ENCODE measurements around the gene SLC16A8. TPM values are rescaled to one million over a fixed set of nuclear protein-coding genes. Genes with fewer than 3 reads are reported as not detected.
A peak's percentile ranks its signal among the peaks of the same experiment; 100 is the strongest.

Gene SLC16A8
- total and polyA plus RNA-seq, 2 donors from 2014 or later = 0.31 to 0.92 TPM

DNA sequence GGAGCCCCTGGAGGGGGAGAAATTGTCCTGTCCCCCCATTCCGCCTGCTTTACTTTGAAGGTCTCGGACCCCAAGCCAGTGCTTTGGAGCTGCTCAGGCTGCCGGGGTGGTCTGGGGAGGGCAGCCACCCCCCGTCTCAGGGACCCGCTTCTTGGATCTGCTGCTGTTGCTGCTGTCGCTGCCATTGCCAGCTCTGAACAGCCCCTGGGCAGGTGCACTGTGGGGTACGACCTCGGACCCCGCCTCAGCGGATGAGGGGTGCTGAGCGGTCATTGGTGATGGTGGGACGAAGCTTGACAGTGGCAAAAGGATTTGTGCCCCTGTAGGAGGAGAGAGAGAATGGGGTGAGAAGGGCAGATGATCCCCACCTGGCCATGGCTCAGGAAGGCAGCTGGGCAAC is 1.1 kb upstream of the SLC16A8 start:
- Histone ChIP-seq H3K36me3 (ENCODE audit: control insufficient read depth in 2 of 3, insufficient read depth in 3 of 3, low read length in 3 of 3) (no peaks in the 10 kb centered on the region), H3K27ac (ENCODE audit: low read depth in 2 of 2, low read length in 2 of 2) (no peak overlapping the region), H3K9ac (ENCODE audit: low read length in 3 of 3) (no peak overlapping the region), H3K4me1 (ENCODE audit: control insufficient read depth in 2 of 3, insufficient read depth in 2 of 3, low read depth in 1 of 3, low read length in 3 of 3) (peaks cover 0 to 8% (median 0%) of the 10 kb centered on the region in 3 donors), H3K9me3 (ENCODE audit: control insufficient read depth in 2 of 3, insufficient read depth in 1 of 3, low read length in 3 of 3) (no peaks in the 10 kb centered on the region), H3K27me3 (ENCODE audit: control insufficient read depth, insufficient read depth, low read length) (peaks cover 3% of the 10 kb centered on the region), H3K4me3 (ENCODE audit: low read length in 3 of 3) (no peak overlapping the region)
- intact Hi-C loops (cut with DNase I) = no loop called here
- TF ChIP-seq CTCF (IDR thresholded peaks at IDR 0.05; ENCODE audit: borderline replicate concordance, extremely low read depth, insufficient read depth) = no peak
- FAIRE-seq (no peak), DNase-seq (peak in 1 of 5 donors; percentile 48)

- H3K27ac ChIP-seq (ENCODE audit: low read depth in 2 of 2, low read length in 2 of 2) = no peak overlapping the region
- no peak for TF ChIP-seq CTCF (IDR thresholded peaks at IDR 0.05; ENCODE audit: borderline replicate concordance, extremely low read depth, insufficient read depth)
- H3K36me3 ChIP-seq (ENCODE audit: control insufficient read depth in 2 of 3, insufficient read depth in 3 of 3, low read length in 3 of 3) = no peaks in the 10 kb centered on the region
- DNase-seq (peak in 1 of 5 donors; percentile 57), FAIRE-seq (no peak)
- no peaks in the 10 kb centered on the region for H3K9me3 ChIP-seq (ENCODE audit: control insufficient read depth in 2 of 3, insufficient read depth in 1 of 3, low read length in 3 of 3)
- intact Hi-C loops (cut with DNase I) = no loop called here
- peaks cover 0 to 8% (median 0%) of the 10 kb centered on the region in 3 donors for H3K4me1 ChIP-seq (ENCODE audit: control insufficient read depth in 2 of 3, insufficient read depth in 2 of 3, low read depth in 1 of 3, low read length in 3 of 3)
- no peak overlapping the region for H3K4me3 ChIP-seq (ENCODE audit: low read length in 3 of 3)
- H3K9ac ChIP-seq (ENCODE audit: low read length in 3 of 3) = no peak overlapping the region
- H3K27me3 ChIP-seq (ENCODE audit: control insufficient read depth, insufficient read depth, low read length) = peaks cover 3% of the 10 kb centered on the region
These were observed 836 bp downstream of the SLC16A8 start for GRCh38 chr22:38082986-38083710.

- no peak for FAIRE-seq
- no peak overlapping the region for H3K4me3 ChIP-seq (ENCODE audit: low read length in 3 of 3)
- H3K4me1 ChIP-seq (ENCODE audit: control insufficient read depth in 2 of 3, insufficient read depth in 2 of 3, low read depth in 1 of 3, low read length in 3 of 3) = peaks cover 0 to 8% (median 0%) of the 10 kb centered on the region in 3 donors
- DNase-seq = peak in 2 of 5 donors; percentile 66 to 78
- intact Hi-C loops (cut with DNase I) = no loop called here
- peaks cover 3% of the 10 kb centered on the region for H3K27me3 ChIP-seq (ENCODE audit: control insufficient read depth, insufficient read depth, low read length)
- H3K9me3 ChIP-seq (ENCODE audit: control insufficient read depth in 2 of 3, insufficient read depth in 1 of 3, low read length in 3 of 3) = no peaks in the 10 kb centered on the region
- H3K9ac ChIP-seq (ENCODE audit: low read length in 3 of 3) = no peak overlapping the region
- TF ChIP-seq CTCF (IDR thresholded peaks at IDR 0.05; ENCODE audit: borderline replicate concordance, extremely low read depth, insufficient read depth) = no peak
- no peak overlapping the region for H3K27ac ChIP-seq (ENCODE audit: low read depth in 2 of 2, low read length in 2 of 2)
- H3K36me3 ChIP-seq (ENCODE audit: control insufficient read depth in 2 of 3, insufficient read depth in 3 of 3, low read length in 3 of 3) = no peaks in the 10 kb centered on the region
These were observed 1.8 kb downstream of the SLC16A8 start for GRCh38 chr22:38081941-38082828.

All from kidney (tissue), 14 donors.